Uterus (tissue), 4 donors: ENCODE data around the gene OR1J2. TPM values are rescaled to one million over a fixed set of nuclear protein-coding genes. Genes with fewer than 3 reads are reported as not detected.

Experiments
- DNase-seq, 2 donors: peaks; one replicate each; pipeline ENCODE4 v3.0.0-alpha.2; 2019 to 2020
- H3K27ac ChIP-seq, 2 donors: fragments of 200-600 bp; sonication (generic); 1 replicate in 1 of 2; 2 replicates in 1 of 2; pipeline ENCODE4 v1.5.1; 2016 to 2018
- H3K27me3 ChIP-seq, 2 donors: fragments of 200-600 bp; sonication (generic); one replicate each; pipeline ENCODE4 v1.5.1; 2018 to 2019; ENCODE audit warnings: control low read depth in 1 of 2
- H3K36me3 ChIP-seq, 2 donors: fragments of 200-600 bp; sonication (generic); one replicate each; pipeline ENCODE4 v1.5.1; 2019; ENCODE audit warnings: control low read depth in 1 of 2
- H3K4me1 ChIP-seq, 2 donors: fragments of 200-600 bp; sonication (generic); one replicate each; pipeline ENCODE4 v1.5.1; 2018 to 2019; ENCODE audit warnings: control low read depth in 1 of 2
- H3K4me3 ChIP-seq, 2 donors: fragments of 200-600 bp; sonication (generic); 1 replicate in 1 of 2; 2 replicates in 1 of 2; pipeline ENCODE4 v1.5.1; 2018 to 2019; ENCODE audit warnings: mild to moderate bottlenecking in 1 of 2
- H3K9me3 ChIP-seq, 2 donors: fragments of 200-600 bp; sonication (generic); one replicate each; pipeline ENCODE4 v1.5.1; 2019; ENCODE audit warnings: control low read depth in 1 of 2
- POLR2A ChIP-seq, 2 donors: fragments of 450-650 bp; IDR thresholded peaks; one replicate each; pipeline ENCODE4 v1.6.1; 2016; ENCODE audit warnings: antibody characterized with exemption in 2 of 2, mild to moderate bottlenecking in 1 of 2, moderate library complexity in 1 of 2
- intact Hi-C: fragments of 100-400 bp; cut with DNase I; formaldehyde crosslinking; loops from one replicate; pipeline ENCODE4 v1.15.1; 2023; ENCODE audit warnings: low total_unique reads
- total RNA-seq, 4 donors: library from RNA; depleted of rRNA in 3 of 4; stranded (reverse); fragments of >200 nt in 3 of 4; gene quantifications; one replicate each; pipeline versions ENCODE4 v1.1.0 to v1.2.4, GENCODE V29; 2014 to 2023
- TF ChIP-seq, protein P1 (sequence below), 4 experiments: fragments of 200-600 bp in 2 of 4; fragments of 450-650 bp in 2 of 4; sonication (generic) in 2 of 4; IDR thresholded peaks; one replicate each; pipeline ENCODE4 v1.5.1; 2016 to 2019; ENCODE audit warnings: antibody characterized with exemption in 4 of 4, mild to moderate bottlenecking in 2 of 4, moderate library complexity in 1 of 4
- donor health status: DM: yes; HTN: yes; CAD: no.

OR1J2 gene
- total RNA-seq, 4 donors from 2014 or later: not detected

- TF ChIP-seq POLR2A (IDR thresholded peaks at IDR 0.05): no peak
- TF ChIP-seq, protein P1, sequence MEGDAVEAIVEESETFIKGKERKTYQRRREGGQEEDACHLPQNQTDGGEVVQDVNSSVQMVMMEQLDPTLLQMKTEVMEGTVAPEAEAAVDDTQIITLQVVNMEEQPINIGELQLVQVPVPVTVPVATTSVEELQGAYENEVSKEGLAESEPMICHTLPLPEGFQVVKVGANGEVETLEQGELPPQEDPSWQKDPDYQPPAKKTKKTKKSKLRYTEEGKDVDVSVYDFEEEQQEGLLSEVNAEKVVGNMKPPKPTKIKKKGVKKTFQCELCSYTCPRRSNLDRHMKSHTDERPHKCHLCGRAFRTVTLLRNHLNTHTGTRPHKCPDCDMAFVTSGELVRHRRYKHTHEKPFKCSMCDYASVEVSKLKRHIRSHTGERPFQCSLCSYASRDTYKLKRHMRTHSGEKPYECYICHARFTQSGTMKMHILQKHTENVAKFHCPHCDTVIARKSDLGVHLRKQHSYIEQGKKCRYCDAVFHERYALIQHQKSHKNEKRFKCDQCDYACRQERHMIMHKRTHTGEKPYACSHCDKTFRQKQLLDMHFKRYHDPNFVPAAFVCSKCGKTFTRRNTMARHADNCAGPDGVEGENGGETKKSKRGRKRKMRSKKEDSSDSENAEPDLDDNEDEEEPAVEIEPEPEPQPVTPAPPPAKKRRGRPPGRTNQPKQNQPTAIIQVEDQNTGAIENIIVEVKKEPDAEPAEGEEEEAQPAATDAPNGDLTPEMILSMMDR (IDR thresholded peaks at IDR 0.05): no peak
- intact Hi-C loops: loop anchor here (10.0 kb wide), 1 partner anchor 330 kb away; the partner anchor contains the start of gene OR1K1
- H3K27ac ChIP-seq: no peak overlapping the region
- H3K4me3 ChIP-seq: no peak overlapping the region
- no peaks in the 10 kb centered on the region for H3K9me3 ChIP-seq
- H3K36me3 ChIP-seq: no peaks in the 10 kb centered on the region
- no peak for DNase-seq
- no peaks in the 10 kb centered on the region for H3K4me1 ChIP-seq
- H3K27me3 ChIP-seq: no peaks in the 10 kb centered on the region
Measured at GRCh38 chr9:122474561-122474960, 36.0 kb upstream of the OR1J2 start.

DNA sequence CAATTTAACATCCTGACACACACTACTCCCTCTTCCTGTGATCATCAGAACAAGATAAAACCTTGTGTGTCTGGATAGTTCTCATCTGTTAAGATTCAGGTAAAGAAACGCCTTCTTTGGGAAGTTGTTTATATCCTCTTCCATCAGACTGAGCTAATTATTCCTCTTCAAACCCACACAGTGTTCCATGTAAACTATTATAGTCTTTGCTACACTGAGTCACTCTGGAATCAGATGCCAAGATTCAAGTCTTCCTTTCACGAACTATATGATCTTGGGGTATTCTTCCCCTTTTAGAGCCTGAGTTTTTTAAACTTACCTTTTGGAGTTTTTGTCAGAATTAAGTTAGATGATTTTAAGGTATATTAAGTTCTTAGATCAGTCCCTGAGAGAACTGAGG is 34.9 kb upstream of the OR1J2 start:
- H3K4me1 ChIP-seq: no peaks in the 10 kb centered on the region
- H3K4me3 ChIP-seq: no peak overlapping the region
- H3K36me3 ChIP-seq: no peaks in the 10 kb centered on the region
- no peaks in the 10 kb centered on the region for H3K27me3 ChIP-seq
- no peak for DNase-seq
- H3K27ac ChIP-seq: no peak overlapping the region
- intact Hi-C loops: loop anchor here (10.0 kb wide), 1 partner anchor 329 kb away; the partner anchor contains the start of gene OR1K1
- no peak for TF ChIP-seq POLR2A (IDR thresholded peaks at IDR 0.05)
- TF ChIP-seq, protein P1 (IDR thresholded peaks at IDR 0.05): no peak
- H3K9me3 ChIP-seq: no peaks in the 10 kb centered on the region

DNA sequence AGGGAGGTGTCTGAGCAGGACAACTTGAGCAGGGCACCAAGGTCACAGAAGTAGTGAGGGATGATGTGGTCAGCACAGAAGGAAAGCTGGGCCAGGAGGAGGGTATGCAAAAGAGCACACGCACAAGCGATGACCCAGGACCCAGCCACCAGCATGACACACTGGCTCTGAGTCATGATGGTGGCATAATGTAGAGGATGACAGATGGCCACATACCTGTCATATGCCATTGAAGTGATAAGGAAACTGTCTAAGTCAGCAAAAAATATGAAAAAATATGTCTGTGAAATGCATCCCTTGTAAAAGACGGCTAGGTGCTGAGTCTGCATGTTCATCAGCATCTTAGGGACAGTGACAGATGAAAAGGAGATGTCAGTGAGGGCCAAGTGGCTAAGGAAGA is 33.3 kb upstream of the OR1J2 start:
- no peak overlapping the region for H3K4me3 ChIP-seq
- no peak for TF ChIP-seq POLR2A (IDR thresholded peaks at IDR 0.05)
- TF ChIP-seq, protein P1 (IDR thresholded peaks at IDR 0.05): no peak
- intact Hi-C loops: loop anchor here (10.0 kb wide), 1 partner anchor 327 kb away; the partner anchor contains the start of gene OR1K1
- no peak for DNase-seq
- no peak overlapping the region for H3K27ac ChIP-seq
- H3K27me3 ChIP-seq: no peaks in the 10 kb centered on the region
- H3K9me3 ChIP-seq: no peaks in the 10 kb centered on the region
- H3K4me1 ChIP-seq: no peaks in the 10 kb centered on the region
- no peaks in the 10 kb centered on the region for H3K36me3 ChIP-seq

- Histone ChIP-seq H3K4me3 (no peak within 1 kb of the TSS), H3K36me3 (no peaks in the 10 kb centered on the region), H3K27ac (no peak within 1 kb of the TSS), H3K4me1 (no peaks in the 10 kb centered on the region), H3K27me3 (no peaks in the 10 kb centered on the region), H3K9me3 (no peaks in the 10 kb centered on the region)
- TF ChIP-seq, protein P1 (IDR thresholded peaks at IDR 0.05): no peak
- TF ChIP-seq POLR2A (IDR thresholded peaks at IDR 0.05): no peak
- DNase-seq: no peak
- intact Hi-C loops: loop anchor here (10.0 kb wide), 1 partner anchor 327 kb away; the partner anchor contains the start of gene OR1K1
Measured at GRCh38 chr9:122477826-122478225, 32.8 kb upstream of the OR1J2 start, which contains the start of gene OR1J1. OR1J1 (minus strand) TSS chr9:122477926; CDS start chr9:122477926, 0 bp downstream.

GRCh38 chr9:122479062-122479461 is 31.5 kb upstream of the OR1J2 start:
- H3K4me3 ChIP-seq: no peak overlapping the region
- H3K36me3 ChIP-seq: no peaks in the 10 kb centered on the region
- no peaks in the 10 kb centered on the region for H3K27me3 ChIP-seq
- H3K4me1 ChIP-seq: no peaks in the 10 kb centered on the region
- no peak overlapping the region for H3K27ac ChIP-seq
- TF ChIP-seq POLR2A (IDR thresholded peaks at IDR 0.05): no peak
- TF ChIP-seq, protein P1 (IDR thresholded peaks at IDR 0.05): no peak
- intact Hi-C loops: loop anchor here (10.0 kb wide), 1 partner anchor 326 kb away; the partner anchor contains the start of gene OR1K1
- H3K9me3 ChIP-seq: no peaks in the 10 kb centered on the region
- DNase-seq: no peak
